HEK293T (cell line): ENCODE data around the gene PGGHG.
"Not testable (repeated sequence)": the region's sequence is repeated elsewhere in the genome, so short reads cannot be mapped to it uniquely, and the experiment has no call there.

Experiments
- CTCF ChIA-PET: fragments of 350-600 bp; formaldehyde crosslinking; extraction: SDS; loops from one replicate; lab custom pipeline; 2021; ENCODE audit warnings: antibody characterized with exemption, inconsistent platforms; lab: Yijun Ruan, JAX
- POLR2A ChIA-PET: fragments of 350-600 bp; formaldehyde crosslinking; extraction: SDS; loops from one replicate; lab custom pipeline; 2020; ENCODE audit warnings: antibody characterized with exemption, inconsistent platforms; lab: Yijun Ruan, JAX
- DNase-seq: peaks from one replicate; pipeline ENCODE4 v3.0.0; 2012; ENCODE audit warnings: mixed read lengths; ENCODE audit errors: extremely low spot score
- ARNT ChIP-seq: fragments of 450-650 bp; IDR thresholded peaks from 2 replicates; pipeline ENCODE4 v1.6.1; 2017; ENCODE audit warnings: mild to moderate bottlenecking
- BHLHE40 ChIP-seq: fragments of 450-650 bp; IDR thresholded peaks from 2 replicates; pipeline ENCODE4 v1.6.1; 2016; ENCODE audit warnings: mild to moderate bottlenecking, moderate library complexity, borderline replicate concordance
- CTBP1 ChIP-seq: fragments of 450-650 bp; IDR thresholded peaks from 2 replicates; pipeline ENCODE4 v1.6.1; 2016; ENCODE audit warnings: borderline replicate concordance
- ELF4 ChIP-seq: fragments of 450-650 bp; IDR thresholded peaks from 2 replicates; pipeline ENCODE4 v1.6.1; 2017; ENCODE audit warnings: antibody characterized with exemption
- FOXA1 ChIP-seq: fragments of 450-650 bp; IDR thresholded peaks from 2 replicates; pipeline ENCODE4 v1.6.1; 2016; ENCODE audit warnings: mild to moderate bottlenecking
- FOXK2 ChIP-seq: fragments of 450-650 bp; IDR thresholded peaks from 2 replicates; pipeline ENCODE4 v1.6.1; 2016; ENCODE audit warnings: mild to moderate bottlenecking
- FOXM1 ChIP-seq: fragments of 450-650 bp; IDR thresholded peaks from 2 replicates; pipeline ENCODE4 v1.6.1; 2017; ENCODE audit warnings: mild to moderate bottlenecking, borderline replicate concordance
- HDGF ChIP-seq: fragments of 450-650 bp; IDR thresholded peaks from 2 replicates; pipeline ENCODE4 v1.6.1; 2017; ENCODE audit warnings: antibody characterized with exemption, borderline replicate concordance
- L3MBTL2 ChIP-seq: fragments of 450-650 bp; conservative IDR thresholded peaks from 2 replicates; pipeline ENCODE4 v1.6.1; 2016; ENCODE audit warnings: mild to moderate bottlenecking
- LEF1 ChIP-seq: fragments of 450-650 bp; IDR thresholded peaks from 2 replicates; pipeline ENCODE4 v1.6.1; 2017; ENCODE audit warnings: mild to moderate bottlenecking, borderline replicate concordance
- NFRKB ChIP-seq: fragments of 450-650 bp; IDR thresholded peaks from 2 replicates; pipeline ENCODE4 v1.6.1; 2016; ENCODE audit warnings: mild to moderate bottlenecking, moderate library complexity
- SP1 ChIP-seq: fragments of 450-650 bp; IDR thresholded peaks from 2 replicates; pipeline ENCODE4 v1.6.1; 2017
- SUZ12 ChIP-seq: fragments of 450-650 bp; IDR thresholded peaks from 2 replicates; pipeline ENCODE4 v1.6.1; 2016; ENCODE audit warnings: mild to moderate bottlenecking
- TARDBP ChIP-seq: fragments of 450-650 bp; IDR thresholded peaks from 2 replicates; pipeline ENCODE4 v1.6.1; 2016
- ZNF384 ChIP-seq: fragments of 450-650 bp; IDR thresholded peaks from 2 replicates; pipeline ENCODE4 v1.6.1; 2016
- TF ChIP-seq, protein P1 (sequence below): fragments of 450-650 bp; IDR thresholded peaks from 2 replicates; pipeline ENCODE4 v1.6.1; 2016

The PGGHG gene

GRCh38 chr11:282171-282570 is 6.8 kb upstream of the PGGHG start:
- ChIA-PET POLR2A (no interaction called here), CTCF (no interaction called here)
- no peak for DNase-seq
- TF ChIP-seq CTBP1: no peak

GRCh38 chr11:282630-283360 is 6.1 kb upstream of the PGGHG start:
- POLR2A ChIA-PET: no interaction called here
- DNase-seq: no peak
- CTCF ChIA-PET: no interaction called here
- TF ChIP-seq ELF4 (no peak), SP1 (no peak), ARNT (no peak), NFRKB (no peak), LEF1 (no peak), BHLHE40 (no peak), CTBP1 (no peak), FOXK2 (no peak), TARDBP (no peak), FOXA1 (no peak)
- TF ChIP-seq, protein P1, sequence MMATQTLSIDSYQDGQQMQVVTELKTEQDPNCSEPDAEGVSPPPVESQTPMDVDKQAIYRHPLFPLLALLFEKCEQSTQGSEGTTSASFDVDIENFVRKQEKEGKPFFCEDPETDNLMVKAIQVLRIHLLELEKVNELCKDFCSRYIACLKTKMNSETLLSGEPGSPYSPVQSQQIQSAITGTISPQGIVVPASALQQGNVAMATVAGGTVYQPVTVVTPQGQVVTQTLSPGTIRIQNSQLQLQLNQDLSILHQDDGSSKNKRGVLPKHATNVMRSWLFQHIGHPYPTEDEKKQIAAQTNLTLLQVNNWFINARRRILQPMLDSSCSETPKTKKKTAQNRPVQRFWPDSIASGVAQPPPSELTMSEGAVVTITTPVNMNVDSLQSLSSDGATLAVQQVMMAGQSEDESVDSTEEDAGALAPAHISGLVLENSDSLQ: no peak

DNA sequence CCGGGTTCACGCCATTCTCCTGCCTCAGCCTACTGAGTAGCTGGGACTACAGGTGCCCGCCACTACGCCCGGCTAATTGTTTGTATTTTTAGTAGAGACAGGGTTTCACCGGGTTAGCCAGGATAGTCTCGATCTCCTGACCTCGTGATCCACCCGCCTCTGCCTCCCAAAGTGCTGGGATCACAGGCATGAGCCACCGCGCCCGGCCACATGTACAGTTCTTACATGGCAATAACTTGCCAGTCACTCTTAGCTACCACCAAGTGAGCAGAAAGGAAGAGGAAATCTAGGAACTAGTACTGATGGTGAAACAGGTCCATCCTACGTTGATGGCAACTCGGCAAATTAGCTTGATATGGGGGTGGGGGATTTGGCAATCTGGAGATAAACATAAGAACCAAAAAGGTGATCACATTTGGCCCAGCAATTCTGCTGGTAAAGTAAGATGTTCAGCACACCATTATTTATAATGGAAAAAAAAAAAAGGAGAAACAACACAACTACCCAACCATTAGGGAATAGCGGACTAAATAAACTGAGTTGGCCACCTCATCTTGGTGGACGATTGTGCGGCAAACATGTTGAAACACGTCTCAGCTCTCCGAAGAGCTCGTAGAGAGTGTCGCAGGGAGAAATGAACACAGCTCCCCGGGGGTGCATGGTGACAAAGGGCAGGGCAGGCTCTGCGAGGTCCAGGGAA is 5.4 kb upstream of the PGGHG start:
- ChIA-PET POLR2A (no interaction called here), CTCF (no interaction called here)
- no peak for TF ChIP-seq L3MBTL2
- TF ChIP-seq LEF1: no peak
- TF ChIP-seq SUZ12: no peak
- TF ChIP-seq TARDBP: no peak
- TF ChIP-seq ELF4: no peak
- TF ChIP-seq FOXA1: no peak
- TF ChIP-seq ARNT: no peak
- TF ChIP-seq HDGF: no peak
- TF ChIP-seq FOXM1: no peak
- no peak for DNase-seq

- TF ChIP-seq BHLHE40 (no peak), HDGF (no peak), FOXM1 (no peak), TARDBP (no peak), ELF4 (no peak)
- CTCF ChIA-PET: no interaction called here
- DNase-seq: no peak
- POLR2A ChIA-PET: no interaction called here
Measured at GRCh38 chr11:284105-285020, 4.6 kb upstream of the PGGHG start.

- CTCF ChIA-PET: no interaction called here
- no peak for DNase-seq
- no peak for TF ChIP-seq ARNT
- no peak for TF ChIP-seq NFRKB
- no peak for TF ChIP-seq SUZ12
- no peak for TF ChIP-seq FOXA1
- TF ChIP-seq L3MBTL2: no peak
- TF ChIP-seq SP1: no peak
- no peak for TF ChIP-seq BHLHE40
- TF ChIP-seq HDGF: no peak
- no peak for TF ChIP-seq ELF4
- no peak for TF ChIP-seq FOXM1
- no peak for TF ChIP-seq TARDBP
- TF ChIP-seq LEF1: no peak
- TF ChIP-seq ZNF384: no peak
- TF ChIP-seq CTBP1: no peak
- TF ChIP-seq, protein P1: no peak
- POLR2A ChIA-PET: no interaction called here
Measured at GRCh38 chr11:285021-285893, 3.7 kb upstream of the PGGHG start.

- DNase-seq: no peak
- CTCF ChIA-PET: no interaction called here
- TF ChIP-seq, protein P1: no peak
- TF ChIP-seq BHLHE40: no peak
- no peak for TF ChIP-seq L3MBTL2
- TF ChIP-seq SP1: no peak
- POLR2A ChIA-PET: interaction anchor here (0.6 kb wide), 1 partner anchor 70 kb away, joined by 3 read pairs; no protein-coding TSS in a partner anchor
Measured at GRCh38 chr11:285894-286220, 3.1 kb upstream of the PGGHG start.

- POLR2A ChIA-PET: interaction anchor here (0.7 kb wide), 1 partner anchor 172 kb away, joined by 3 read pairs; no protein-coding TSS in a partner anchor
- CTCF ChIA-PET, DNase-seq: not testable (repeated sequence)
Measured at GRCh38 chr11:286977-287820, 1.7 kb upstream of the PGGHG start.
